Transverse colon (tissue), 4 donors: ENCODE data around the gene GRIA3. TPM values are rescaled to one million over a fixed set of nuclear protein-coding genes. Genes with fewer than 3 reads are reported as not detected.
"Not testable (repeated sequence)": the region's sequence is repeated elsewhere in the genome, so short reads cannot be mapped to it uniquely, and the experiment has no call there.

Experiments used
- DNase-seq: peaks from one replicate; pipeline ENCODE4 v3.0.0-alpha.2; 2019
- H3K27ac ChIP-seq, 4 donors: fragments of 200-600 bp; sonication (generic); 2 replicates each; pipeline ENCODE4 v1.5.1; 2016 to 2018; ENCODE audit warnings: inconsistent platforms in 4 of 4
- H3K27me3 ChIP-seq: fragments of 200-600 bp; sonication (generic); 2 replicates; pipeline ENCODE4 v1.5.1; 2017; ENCODE audit warnings: inconsistent platforms
- H3K36me3 ChIP-seq, 4 donors: fragments of 200-600 bp; sonication (generic); 2 replicates each; pipeline ENCODE4 v1.5.1; 2017 to 2019; ENCODE audit warnings: inconsistent platforms in 4 of 4
- H3K4me1 ChIP-seq, 4 donors: fragments of 200-600 bp; sonication (generic); 2 replicates each; pipeline ENCODE4 v1.5.1; 2017 to 2020; ENCODE audit warnings: inconsistent platforms in 4 of 4
- H3K4me3 ChIP-seq, 4 donors: fragments of 200-600 bp; sonication (generic); 1 replicate in 1 of 4; 2 replicates in 3 of 4; pipeline versions ENCODE4 v1.5.1 to v1.6.1; 2017 to 2019; ENCODE audit warnings: inconsistent platforms in 4 of 4
- H3K9me3 ChIP-seq, 2 donors: fragments of 200-600 bp; sonication (generic); 2 replicates each; pipeline ENCODE4 v1.5.1; 2017 to 2019; ENCODE audit warnings: inconsistent platforms in 2 of 2
- EP300 ChIP-seq: sonication (generic); formaldehyde crosslinking; IDR thresholded peaks from one replicate; pipeline ENCODE4 v1.6.1; 2017; ENCODE audit warnings: antibody characterized with exemption, low read depth
- POLR2A ChIP-seq: fragments of 450-650 bp; IDR thresholded peaks from one replicate; pipeline ENCODE4 v1.6.1; 2016; ENCODE audit warnings: antibody characterized with exemption, mild to moderate bottlenecking, moderate library complexity
- POLR2AphosphoS5 ChIP-seq, 3 donors: sonication (generic); formaldehyde crosslinking; IDR thresholded peaks; one replicate each; pipeline ENCODE4 v1.6.1; 2016; ENCODE audit warnings: antibody characterized with exemption in 3 of 3
- WGBS, 2 donors: methylation state at CpG; one replicate each; pipeline ENCODE4 v1.1.5; 2018; ENCODE audit warnings: low coverage in 1 of 2; 5-methylcytosine and 5-hydroxymethylcytosine counted together
- in situ Hi-C, 4 donors: fragments of 200-750 bp; cut with MboI; loops; one replicate each; pipeline versions ENCODE4 v1.15.0 to v1.15.1; 2017; ENCODE audit warnings: low sequenced_read_pairs in 3 of 4, low pct_ligation_motif_present in 1 of 4, low pct_unique_long_range_greater_than_20kb in 1 of 4
- intact Hi-C: fragments of 100-400 bp; cut with DNase I; formaldehyde crosslinking; loops from one replicate; pipeline ENCODE4 v1.15.1; 2023; ENCODE audit warnings: low total_unique reads
- total RNA-seq, 4 donors: library from RNA; depleted of rRNA; stranded (reverse); fragments of >200 nt; gene quantifications; one replicate each; pipeline ENCODE4 v1.1.0, GENCODE V29; 2016
- TF ChIP-seq, protein P1 (sequence below), 5 experiments: fragments of 200-600 bp in 3 of 5; fragments of 450-650 bp in 2 of 5; sonication (generic) in 3 of 5; IDR thresholded peaks; 1 replicate in 2 of 5; 2 replicates in 3 of 5; pipeline ENCODE4 v1.5.1; 2016 to 2017; ENCODE audit warnings: antibody characterized with exemption in 5 of 5, inconsistent platforms in 3 of 5, mild to moderate bottlenecking in 2 of 5, moderate library complexity in 1 of 5

The GRIA3 gene
- total RNA-seq, 4 donors from 2014 or later = 0.40 to 1.1 (median 0.68) TPM; not detected in 1

DNA sequence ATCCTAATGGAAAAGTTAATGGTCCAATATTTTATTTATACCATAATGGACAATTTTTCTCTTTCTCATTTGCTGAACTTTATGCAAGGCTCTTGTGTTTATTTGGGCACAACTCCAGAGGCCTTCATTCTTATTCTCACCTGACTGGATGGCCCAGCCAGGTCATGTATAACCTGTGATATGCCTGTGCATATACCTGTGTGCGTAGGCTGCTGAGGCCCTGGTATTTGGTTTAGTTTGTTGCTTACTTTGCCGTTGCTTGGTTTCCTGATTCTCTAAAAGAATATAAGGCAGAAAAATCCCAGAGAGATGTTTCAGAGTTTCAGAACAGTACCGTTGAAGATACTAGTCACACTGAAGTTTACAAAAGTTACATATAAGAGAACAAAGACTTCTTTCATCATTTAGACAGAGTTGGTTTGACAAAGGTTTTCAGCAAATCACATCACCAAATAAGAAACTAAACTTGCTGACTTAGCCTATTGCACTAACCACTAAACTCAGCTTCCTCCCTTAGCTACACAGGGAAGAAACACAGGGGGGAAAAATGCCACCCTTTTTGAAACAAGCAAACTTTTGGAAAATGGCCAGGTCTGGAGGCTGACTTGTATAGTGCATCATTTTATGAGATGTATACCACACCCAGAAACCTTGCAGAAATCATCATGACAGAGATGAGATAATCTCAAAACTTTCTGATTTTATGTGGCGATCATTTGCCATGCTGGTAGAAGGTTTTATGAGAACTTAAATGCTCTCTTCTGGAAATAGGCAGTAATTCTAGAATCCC is 248.5 kb downstream of the GRIA3 start:
- no peaks in the 10 kb centered on the region for H3K36me3 ChIP-seq
- 50 to 57% methylated on average over 1 to 4 of the region's 4 CpGs for WGBS, 2 donors
- intact Hi-C loops = no loop called here
- no peak for TF ChIP-seq POLR2AphosphoS5 (IDR thresholded peaks at IDR 0.05)
- TF ChIP-seq POLR2A = no peak
- no peak for TF ChIP-seq EP300
- in situ Hi-C loops = no loop called here
- no peak for DNase-seq
- no peaks in the 10 kb centered on the region for H3K4me1 ChIP-seq
- H3K27ac ChIP-seq = no peak overlapping the region
- H3K4me3 ChIP-seq = no peak overlapping the region
- H3K27me3 ChIP-seq = no peaks in the 10 kb centered on the region
- H3K9me3 ChIP-seq = no peaks in the 10 kb centered on the region

GRCh38 chrX:123436512-123437136 is 252.5 kb downstream of the GRIA3 start:
- Histone ChIP-seq H3K4me3 (no peak overlapping the region), H3K9me3 (no peaks in the 10 kb centered on the region), H3K27me3 (no peaks in the 10 kb centered on the region), H3K27ac (no peak overlapping the region), H3K4me1 (no peaks in the 10 kb centered on the region), H3K36me3 (no peaks in the 10 kb centered on the region)
- 64 to 89% methylated on average over 3 to 5 of the region's 5 CpGs for WGBS, 2 donors
- in situ Hi-C loops (no loop called here), intact Hi-C loops (no loop called here)
- DNase-seq = no peak
- no peak for TF ChIP-seq POLR2A
- TF ChIP-seq EP300 = no peak
- TF ChIP-seq, protein P1, sequence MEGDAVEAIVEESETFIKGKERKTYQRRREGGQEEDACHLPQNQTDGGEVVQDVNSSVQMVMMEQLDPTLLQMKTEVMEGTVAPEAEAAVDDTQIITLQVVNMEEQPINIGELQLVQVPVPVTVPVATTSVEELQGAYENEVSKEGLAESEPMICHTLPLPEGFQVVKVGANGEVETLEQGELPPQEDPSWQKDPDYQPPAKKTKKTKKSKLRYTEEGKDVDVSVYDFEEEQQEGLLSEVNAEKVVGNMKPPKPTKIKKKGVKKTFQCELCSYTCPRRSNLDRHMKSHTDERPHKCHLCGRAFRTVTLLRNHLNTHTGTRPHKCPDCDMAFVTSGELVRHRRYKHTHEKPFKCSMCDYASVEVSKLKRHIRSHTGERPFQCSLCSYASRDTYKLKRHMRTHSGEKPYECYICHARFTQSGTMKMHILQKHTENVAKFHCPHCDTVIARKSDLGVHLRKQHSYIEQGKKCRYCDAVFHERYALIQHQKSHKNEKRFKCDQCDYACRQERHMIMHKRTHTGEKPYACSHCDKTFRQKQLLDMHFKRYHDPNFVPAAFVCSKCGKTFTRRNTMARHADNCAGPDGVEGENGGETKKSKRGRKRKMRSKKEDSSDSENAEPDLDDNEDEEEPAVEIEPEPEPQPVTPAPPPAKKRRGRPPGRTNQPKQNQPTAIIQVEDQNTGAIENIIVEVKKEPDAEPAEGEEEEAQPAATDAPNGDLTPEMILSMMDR (IDR thresholded peaks at IDR 0.05) = no peak
- no peak for TF ChIP-seq POLR2AphosphoS5 (IDR thresholded peaks at IDR 0.05)

DNA sequence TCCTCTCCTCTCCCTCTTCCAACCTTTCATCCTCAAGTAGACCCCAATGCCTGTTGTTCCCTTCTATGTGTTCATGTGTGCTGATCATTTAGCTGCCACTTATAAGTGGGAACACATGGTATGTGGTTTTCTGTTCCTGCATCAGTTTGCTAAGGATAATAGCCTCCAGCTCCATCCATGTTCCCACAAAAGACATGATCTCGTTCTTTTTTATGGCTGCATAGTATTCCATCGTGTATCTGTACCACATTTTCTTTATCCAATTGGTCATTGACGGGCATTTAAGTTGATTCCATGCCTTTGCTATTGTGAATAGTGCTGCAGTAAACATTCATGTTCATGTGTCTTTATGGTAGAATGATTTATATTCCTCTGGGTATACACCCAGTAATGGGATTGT is 255.8 kb downstream of the GRIA3 start:
- H3K27ac ChIP-seq, H3K4me3 ChIP-seq, in situ Hi-C loops, H3K9me3 ChIP-seq, intact Hi-C loops, DNase-seq, H3K36me3 ChIP-seq, H3K27me3 ChIP-seq, H3K4me1 ChIP-seq: not testable (repeated sequence)
- WGBS, 2 donors = 76 to 78% methylated on average over 3 of the region's 3 CpGs

- DNase-seq = no peak
- in situ Hi-C loops (no loop called here), intact Hi-C loops (no loop called here)
- no peak for TF ChIP-seq EP300
- TF ChIP-seq POLR2AphosphoS5 (IDR thresholded peaks at IDR 0.05) = no peak
- TF ChIP-seq POLR2A = no peak
- TF ChIP-seq, protein P1 (IDR thresholded peaks at IDR 0.05) = no peak
- Histone ChIP-seq H3K4me3 (no peak overlapping the region), H3K27ac (no peak overlapping the region), H3K36me3 (no peaks in the 10 kb centered on the region), H3K9me3 (no peaks in the 10 kb centered on the region), H3K4me1 (no peaks in the 10 kb centered on the region), H3K27me3 (no peaks in the 10 kb centered on the region)
- whole genome bisulfite sequencing, 2 donors = 66% methylated on average over 5 of the region's 5 CpGs; no CpG with 5 or more reads in 1 of the 2 donors
Observed at GRCh38 chrX:123442764-123443163, 258.7 kb downstream of the GRIA3 start.

DNA sequence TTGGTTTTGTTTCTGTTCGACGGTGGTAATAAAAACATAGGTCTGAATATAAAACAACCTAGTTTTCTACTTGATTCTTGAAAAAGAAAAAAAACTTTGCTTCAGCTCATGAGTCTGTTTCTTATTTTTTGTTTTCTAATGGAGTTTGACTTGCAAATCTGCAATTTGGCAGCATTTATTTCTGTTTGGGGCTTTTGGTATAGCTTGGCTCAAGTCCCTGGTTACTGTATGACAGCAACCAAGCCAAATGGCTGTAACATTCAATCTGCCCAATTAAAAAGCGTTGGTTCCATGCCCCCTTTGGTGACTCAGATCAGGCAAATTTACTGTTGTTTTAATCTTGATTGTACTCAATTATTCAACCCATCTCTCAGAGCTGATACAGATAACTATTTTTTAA is 263.4 kb downstream of the GRIA3 start:
- 37% methylated on average over 3 of the region's 3 CpGs; no CpG with 5 or more reads in 1 of the 2 donors for WGBS, 2 donors
- intact Hi-C loops (no loop called here), in situ Hi-C loops (no loop called here)
- H3K27me3 ChIP-seq = no peaks in the 10 kb centered on the region
- H3K4me1 ChIP-seq = no peaks in the 10 kb centered on the region
- TF ChIP-seq POLR2AphosphoS5 (IDR thresholded peaks at IDR 0.05) (no peak), EP300 (no peak), POLR2A (no peak)
- TF ChIP-seq, protein P1 (IDR thresholded peaks at IDR 0.05) = no peak
- H3K9me3 ChIP-seq = no peaks in the 10 kb centered on the region
- no peaks in the 10 kb centered on the region for H3K36me3 ChIP-seq
- no peak overlapping the region for H3K27ac ChIP-seq
- no peak for DNase-seq
- no peak overlapping the region for H3K4me3 ChIP-seq
